ENCODE measurements around the gene ADGRV1. TPM values are rescaled to one million over a fixed set of nuclear protein-coding genes. Genes with fewer than 3 reads are reported as not detected.

ADGRV1 gene
- total and polyA plus RNA-seq, 2 donors, result 2.2 to 5.1 TPM

GRCh38 chr5:91187032-91187431, 628.4 kb downstream of the ADGRV1 start:
- Histone ChIP-seq H3K36me3 (ENCODE audit: control insufficient read depth in 2 of 2, insufficient read depth in 2 of 2, low read length in 1 of 2) (no peaks in the 10 kb centered on the region), H3K27ac (ENCODE audit: low read depth in 1 of 2, low read length in 1 of 2) (no peak overlapping the region), H3K27me3 (ENCODE audit: control insufficient read depth in 2 of 2, insufficient read depth in 1 of 2, low read length in 1 of 2) (no peaks in the 10 kb centered on the region), H3K4me3 (ENCODE audit: low read length in 2 of 2) (no peak overlapping the region), H3K4me1 (ENCODE audit: control insufficient read depth in 2 of 2, insufficient read depth in 2 of 2, low read length in 2 of 2) (peaks cover 0 to 2% of the 10 kb centered on the region in 2 donors), H3K9me3 (ENCODE audit: control insufficient read depth in 2 of 2, insufficient read depth in 1 of 2, low read length in 1 of 2) (no peaks in the 10 kb centered on the region)
- DNase-seq (ENCODE audit: low read depth in 6 of 9, low spot score in 9 of 9), result no peak
- WGBS, result 97% methylated on average over 3 of the region's 3 CpGs

- 100% methylated on average over 1 of the region's 1 CpG for WGBS
- no peak for DNase-seq (ENCODE audit: low read depth in 6 of 9, low spot score in 9 of 9)
- Histone ChIP-seq H3K27me3 (ENCODE audit: control insufficient read depth in 2 of 2, insufficient read depth in 1 of 2, low read length in 1 of 2) (no peaks in the 10 kb centered on the region), H3K4me3 (ENCODE audit: low read length in 2 of 2) (no peak overlapping the region), H3K27ac (ENCODE audit: low read depth in 1 of 2, low read length in 1 of 2) (no peak overlapping the region), H3K36me3 (ENCODE audit: control insufficient read depth in 2 of 2, insufficient read depth in 2 of 2, low read length in 1 of 2) (no peaks in the 10 kb centered on the region), H3K9me3 (ENCODE audit: control insufficient read depth in 2 of 2, insufficient read depth in 1 of 2, low read length in 1 of 2) (no peaks in the 10 kb centered on the region), H3K4me1 (ENCODE audit: control insufficient read depth in 2 of 2, insufficient read depth in 2 of 2, low read length in 2 of 2) (peaks cover 0 to under 1% of the 10 kb centered on the region in 2 donors)
Observed at GRCh38 chr5:91188755-91189154, 630.2 kb downstream of the ADGRV1 start.

DNA sequence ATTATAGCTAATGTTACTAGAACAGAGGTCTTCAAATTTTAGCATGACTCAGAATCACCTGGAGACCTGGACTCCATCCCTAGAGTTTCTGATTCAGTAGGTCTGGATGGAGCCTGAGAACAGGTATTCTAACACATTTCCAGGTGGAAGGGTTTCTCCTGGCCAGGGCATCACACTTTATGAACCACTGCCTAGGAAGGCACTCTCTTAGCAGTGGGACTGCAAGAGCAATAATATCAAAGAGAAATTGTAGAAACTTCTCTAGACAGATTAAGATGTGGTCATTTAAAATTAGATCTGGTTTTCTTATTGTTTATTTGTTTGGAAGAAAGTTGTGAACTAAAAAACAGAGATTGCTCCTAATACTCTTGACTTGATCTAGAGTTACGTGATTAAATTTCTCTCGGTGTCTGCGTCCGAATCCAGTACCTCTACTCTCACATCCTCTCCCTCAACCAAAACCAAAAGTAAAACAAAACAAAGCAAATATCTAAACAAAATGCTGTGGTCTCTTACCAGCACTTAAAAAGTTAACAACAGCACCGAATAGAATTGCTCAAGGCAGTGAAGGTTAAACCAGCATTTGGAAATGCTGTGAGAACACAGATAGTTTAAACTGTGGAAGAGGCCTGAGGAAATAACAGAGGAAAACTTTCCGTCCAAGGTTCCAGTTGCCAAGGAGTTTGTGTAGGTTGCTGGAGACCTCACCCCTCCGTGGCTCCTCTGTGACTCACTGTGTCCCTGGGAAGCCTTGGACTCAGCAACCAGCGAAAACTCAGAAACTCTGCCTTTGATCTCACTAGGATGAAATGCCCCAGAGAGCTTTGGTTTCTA, 631.1 kb downstream of the ADGRV1 start:
- Histone ChIP-seq H3K4me1 (ENCODE audit: control insufficient read depth in 2 of 2, insufficient read depth in 2 of 2, low read length in 2 of 2) (no peaks in the 10 kb centered on the region), H3K27me3 (ENCODE audit: control insufficient read depth in 2 of 2, insufficient read depth in 1 of 2, low read length in 1 of 2) (no peaks in the 10 kb centered on the region), H3K36me3 (ENCODE audit: control insufficient read depth in 2 of 2, insufficient read depth in 2 of 2, low read length in 1 of 2) (no peaks in the 10 kb centered on the region), H3K9me3 (ENCODE audit: control insufficient read depth in 2 of 2, insufficient read depth in 1 of 2, low read length in 1 of 2) (no peaks in the 10 kb centered on the region), H3K27ac (ENCODE audit: low read depth in 1 of 2, low read length in 1 of 2) (no peak overlapping the region), H3K4me3 (ENCODE audit: low read length in 2 of 2) (no peak overlapping the region)
- DNase-seq (ENCODE audit: low read depth in 6 of 9, low spot score in 9 of 9), result no peak
- WGBS, result 89% methylated on average over 8 of the region's 8 CpGs

DNA sequence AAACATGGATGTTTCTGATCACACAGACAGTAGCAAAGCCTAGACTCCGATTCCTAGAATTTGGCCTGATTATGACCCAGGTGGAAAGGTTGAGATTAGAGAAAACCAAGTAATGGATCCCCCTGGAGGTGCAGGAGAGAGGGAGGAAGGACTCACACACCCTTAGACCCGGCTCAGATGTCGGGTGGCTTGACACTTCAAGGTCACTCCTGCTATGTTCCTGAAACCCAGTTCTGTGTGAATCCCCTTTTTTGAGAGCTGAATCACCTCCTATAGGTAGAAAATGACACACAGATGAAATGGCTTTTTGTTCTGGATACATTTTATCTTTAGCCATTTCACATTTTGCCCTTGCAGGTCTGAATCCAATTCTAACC, 631.7 kb downstream of the ADGRV1 start:
- no peaks in the 10 kb centered on the region for H3K9me3 ChIP-seq (ENCODE audit: control insufficient read depth in 2 of 2, insufficient read depth in 1 of 2, low read length in 1 of 2)
- DNase-seq (ENCODE audit: low read depth in 6 of 9, low spot score in 9 of 9), result no peak
- H3K4me3 ChIP-seq (ENCODE audit: low read length in 2 of 2), result no peak overlapping the region
- no peaks in the 10 kb centered on the region for H3K4me1 ChIP-seq (ENCODE audit: control insufficient read depth in 2 of 2, insufficient read depth in 2 of 2, low read length in 2 of 2)
- 95% methylated on average over 3 of the region's 3 CpGs for WGBS
- no peaks in the 10 kb centered on the region for H3K36me3 ChIP-seq (ENCODE audit: control insufficient read depth in 2 of 2, insufficient read depth in 2 of 2, low read length in 1 of 2)
- H3K27ac ChIP-seq (ENCODE audit: low read depth in 1 of 2, low read length in 1 of 2), result no peak overlapping the region
- no peaks in the 10 kb centered on the region for H3K27me3 ChIP-seq (ENCODE audit: control insufficient read depth in 2 of 2, insufficient read depth in 1 of 2, low read length in 1 of 2)

DNA sequence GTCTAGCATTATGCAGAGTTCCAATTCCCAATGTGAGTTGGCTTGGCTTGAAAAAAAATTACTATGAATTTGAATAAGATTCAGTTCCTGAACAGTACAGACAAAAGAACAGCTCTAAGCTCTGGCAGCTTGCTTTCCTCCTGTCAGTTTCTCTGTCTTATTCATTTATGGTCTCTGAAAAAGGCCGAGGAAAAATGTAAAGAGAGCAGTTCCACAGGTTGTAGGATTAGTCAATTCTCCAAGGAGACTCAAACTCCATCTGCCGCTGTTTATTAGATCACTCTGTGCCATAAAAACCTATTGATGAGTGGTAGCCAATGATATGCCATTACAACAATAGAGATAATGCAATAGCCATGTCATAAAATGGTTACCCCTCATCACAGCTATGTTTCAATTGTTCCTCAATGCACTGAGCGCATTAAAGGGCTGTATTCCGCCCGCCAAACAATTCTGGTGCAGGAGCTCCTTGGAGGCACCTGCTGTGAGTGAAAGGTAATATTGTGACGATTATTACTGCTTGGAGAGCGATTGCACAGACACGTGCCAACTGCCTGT, 636.3 kb downstream of the ADGRV1 start:
- no peak for DNase-seq (ENCODE audit: low read depth in 6 of 9, low spot score in 9 of 9)
- Histone ChIP-seq H3K27ac (ENCODE audit: low read depth in 1 of 2, low read length in 1 of 2) (no peak overlapping the region), H3K4me1 (ENCODE audit: control insufficient read depth in 2 of 2, insufficient read depth in 2 of 2, low read length in 2 of 2) (no peaks in the 10 kb centered on the region), H3K27me3 (ENCODE audit: control insufficient read depth in 2 of 2, insufficient read depth in 1 of 2, low read length in 1 of 2) (no peaks in the 10 kb centered on the region), H3K36me3 (ENCODE audit: control insufficient read depth in 2 of 2, insufficient read depth in 2 of 2, low read length in 1 of 2) (no peaks in the 10 kb centered on the region), H3K4me3 (ENCODE audit: low read length in 2 of 2) (no peak overlapping the region), H3K9me3 (ENCODE audit: control insufficient read depth in 2 of 2, insufficient read depth in 1 of 2, low read length in 1 of 2) (no peaks in the 10 kb centered on the region)
- WGBS, result 98% methylated on average over 8 of the region's 8 CpGs

DNA sequence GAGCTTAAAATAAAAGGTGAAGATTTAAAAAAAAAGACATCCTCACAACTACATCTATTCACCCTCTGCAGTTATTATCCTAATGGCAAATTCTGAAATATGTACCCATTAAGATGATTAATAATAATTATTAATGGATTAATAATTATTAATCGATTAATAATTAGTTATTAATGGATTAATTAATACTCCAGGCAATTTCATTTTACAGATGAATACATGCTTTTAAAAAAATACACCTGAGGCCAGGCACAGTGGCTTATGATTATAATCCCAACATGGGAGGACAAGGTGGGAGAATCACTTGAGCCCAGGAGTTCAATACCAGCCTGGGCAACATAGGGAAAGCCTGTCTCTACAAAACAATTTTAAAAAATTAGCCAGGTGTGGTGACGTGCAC, 642.1 kb downstream of the ADGRV1 start:
- WGBS, result 96% methylated on average over 2 of the region's 2 CpGs
- no peak for DNase-seq (ENCODE audit: low read depth in 6 of 9, low spot score in 9 of 9)
- H3K9me3 ChIP-seq (ENCODE audit: control insufficient read depth in 2 of 2, insufficient read depth in 1 of 2, low read length in 1 of 2), result no peaks in the 10 kb centered on the region
- no peaks in the 10 kb centered on the region for H3K36me3 ChIP-seq (ENCODE audit: control insufficient read depth in 2 of 2, insufficient read depth in 2 of 2, low read length in 1 of 2)
- no peak overlapping the region for H3K27ac ChIP-seq (ENCODE audit: low read depth in 1 of 2, low read length in 1 of 2)
- H3K4me1 ChIP-seq (ENCODE audit: control insufficient read depth in 2 of 2, insufficient read depth in 2 of 2, low read length in 2 of 2), result no peaks in the 10 kb centered on the region
- no peak overlapping the region for H3K4me3 ChIP-seq (ENCODE audit: low read length in 2 of 2)
- H3K27me3 ChIP-seq (ENCODE audit: control insufficient read depth in 2 of 2, insufficient read depth in 1 of 2, low read length in 1 of 2), result no peaks in the 10 kb centered on the region

GRCh38 chr5:91206103-91206502, 647.5 kb downstream of the ADGRV1 start:
- H3K4me3 ChIP-seq (ENCODE audit: low read length in 2 of 2), result no peak overlapping the region
- H3K27me3 ChIP-seq (ENCODE audit: control insufficient read depth in 2 of 2, insufficient read depth in 1 of 2, low read length in 1 of 2), result no peaks in the 10 kb centered on the region
- H3K9me3 ChIP-seq (ENCODE audit: control insufficient read depth in 2 of 2, insufficient read depth in 1 of 2, low read length in 1 of 2), result peaks cover 0 to 3% of the 10 kb centered on the region in 2 donors
- no peaks in the 10 kb centered on the region for H3K4me1 ChIP-seq (ENCODE audit: control insufficient read depth in 2 of 2, insufficient read depth in 2 of 2, low read length in 2 of 2)
- 99% methylated on average over 5 of the region's 5 CpGs for whole genome bisulfite sequencing
- DNase-seq (ENCODE audit: low read depth in 6 of 9, low spot score in 9 of 9), result no peak
- no peak overlapping the region for H3K27ac ChIP-seq (ENCODE audit: low read depth in 1 of 2, low read length in 1 of 2)
- no peaks in the 10 kb centered on the region for H3K36me3 ChIP-seq (ENCODE audit: control insufficient read depth in 2 of 2, insufficient read depth in 2 of 2, low read length in 1 of 2)

DNA sequence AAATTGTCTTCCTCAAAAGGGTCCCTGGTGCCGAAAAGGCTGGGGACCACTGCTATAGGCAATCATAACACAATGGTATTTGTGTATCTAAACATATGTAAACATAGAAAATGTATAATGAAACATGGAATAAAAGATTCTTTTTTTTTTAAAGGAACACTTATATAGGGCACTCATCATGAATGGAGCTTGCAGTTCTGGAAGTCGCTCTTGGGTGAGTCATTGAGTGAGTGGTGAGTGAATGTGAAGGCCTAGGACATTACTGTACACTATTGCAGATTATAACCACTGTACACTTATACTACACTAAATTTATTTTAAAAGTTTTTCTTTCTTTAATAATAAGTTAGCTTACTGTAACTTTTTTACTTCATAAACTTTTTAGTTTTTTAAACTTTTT, 648.1 kb downstream of the ADGRV1 start:
- WGBS, result 98% methylated on average over 2 of the region's 2 CpGs
- DNase-seq (ENCODE audit: low read depth in 6 of 9, low spot score in 9 of 9), result no peak
- Histone ChIP-seq H3K9me3 (ENCODE audit: control insufficient read depth in 2 of 2, insufficient read depth in 1 of 2, low read length in 1 of 2) (peaks cover 0 to 3% of the 10 kb centered on the region in 2 donors), H3K4me3 (ENCODE audit: low read length in 2 of 2) (no peak overlapping the region), H3K36me3 (ENCODE audit: control insufficient read depth in 2 of 2, insufficient read depth in 2 of 2, low read length in 1 of 2) (no peaks in the 10 kb centered on the region), H3K4me1 (ENCODE audit: control insufficient read depth in 2 of 2, insufficient read depth in 2 of 2, low read length in 2 of 2) (no peaks in the 10 kb centered on the region), H3K27ac (ENCODE audit: low read depth in 1 of 2, low read length in 1 of 2) (no peak overlapping the region), H3K27me3 (ENCODE audit: control insufficient read depth in 2 of 2, insufficient read depth in 1 of 2, low read length in 1 of 2) (no peaks in the 10 kb centered on the region)

DNA sequence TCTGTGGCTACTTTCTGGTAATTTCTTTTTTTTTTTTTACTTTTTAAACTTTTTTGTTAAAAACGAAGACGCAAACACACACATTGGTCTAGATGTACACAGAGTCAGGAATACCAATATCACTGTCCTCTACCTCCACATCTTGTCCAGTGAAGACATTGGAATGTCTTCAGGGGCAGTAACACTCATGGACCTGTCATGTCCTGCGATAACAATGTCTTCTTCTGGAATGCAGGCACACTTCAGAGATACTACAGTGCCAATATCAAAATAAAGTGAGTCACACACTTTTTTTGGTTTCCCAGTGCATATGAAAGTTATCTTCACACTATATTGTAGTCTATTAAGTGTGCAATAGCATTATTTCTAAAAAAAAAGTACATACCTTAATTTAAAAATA, 648.7 kb downstream of the ADGRV1 start:
- H3K36me3 ChIP-seq (ENCODE audit: control insufficient read depth in 2 of 2, insufficient read depth in 2 of 2, low read length in 1 of 2), result no peaks in the 10 kb centered on the region
- peaks cover 0 to 3% of the 10 kb centered on the region in 2 donors for H3K9me3 ChIP-seq (ENCODE audit: control insufficient read depth in 2 of 2, insufficient read depth in 1 of 2, low read length in 1 of 2)
- H3K4me1 ChIP-seq (ENCODE audit: control insufficient read depth in 2 of 2, insufficient read depth in 2 of 2, low read length in 2 of 2), result no peaks in the 10 kb centered on the region
- 96% methylated on average over 3 of the region's 3 CpGs for WGBS
- H3K27ac ChIP-seq (ENCODE audit: low read depth in 1 of 2, low read length in 1 of 2), result no peak overlapping the region
- H3K27me3 ChIP-seq (ENCODE audit: control insufficient read depth in 2 of 2, insufficient read depth in 1 of 2, low read length in 1 of 2), result no peaks in the 10 kb centered on the region
- DNase-seq (ENCODE audit: low read depth in 6 of 9, low spot score in 9 of 9), result no peak
- H3K4me3 ChIP-seq (ENCODE audit: low read length in 2 of 2), result no peak overlapping the region
